ENCODE results near the gene BHLHE23. TPM values are rescaled to one million over a fixed set of nuclear protein-coding genes. Genes with fewer than 3 reads are reported as not detected.
A peak's percentile ranks its signal among the peaks of the same experiment; 100 is the strongest.

Gene BHLHE23
- total and polyA plus RNA-seq, 5 donors from 2014 or later, result not detected

DNA sequence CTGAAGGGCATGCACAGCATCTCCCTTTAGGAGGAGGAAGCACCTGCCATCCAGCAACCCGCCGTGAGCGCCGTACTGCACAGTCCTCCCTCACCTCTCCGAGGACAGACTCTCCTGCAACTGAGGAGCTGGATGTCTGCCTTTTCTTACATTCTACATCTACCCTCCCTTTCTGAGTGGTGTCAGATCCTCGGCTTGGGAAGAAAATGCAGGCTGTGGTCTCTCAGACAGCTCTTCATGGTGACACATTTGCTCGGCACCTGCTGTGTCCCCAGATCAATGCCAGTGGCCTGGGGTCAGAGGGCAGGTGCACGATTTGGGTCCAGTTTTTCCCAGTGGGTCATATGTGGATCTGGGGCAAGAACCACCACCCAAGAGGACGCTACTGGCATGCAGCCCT is 40.1 kb upstream of the BHLHE23 start:
- no peak overlapping the region for H3K4me3 ChIP-seq (ENCODE audit: low read depth, low read length)
- H3K27me3 ChIP-seq (ENCODE audit: control insufficient read depth, insufficient read depth, low read length), result peaks cover 3% of the 10 kb centered on the region
- Mint-ChIP-seq H3K27ac (no peak overlapping the region), H3K36me3 (no peaks in the 10 kb centered on the region), H3K27me3 (peaks cover 4% of the 10 kb centered on the region), H3K4me3 (no peak overlapping the region), H3K9me3 (peaks cover 0 to 3% (median 0%) of the 10 kb centered on the region in 7 donors), H3K4me1 (peaks cover 0 to 2% (median 0%) of the 10 kb centered on the region in 4 donors)
- ATAC-seq (ENCODE audit: low read depth in 2 of 2), result no peak
- no peak overlapping the region for H3K27ac ChIP-seq (ENCODE audit: insufficient read depth, low read length, poor library complexity, severe bottlenecking)
- no peak for DNase-seq
- no peaks in the 10 kb centered on the region for H3K9me3 ChIP-seq (ENCODE audit: control insufficient read depth in 2 of 2, low read length in 2 of 2)
- no peaks in the 10 kb centered on the region for H3K36me3 ChIP-seq (ENCODE audit: control insufficient read depth, insufficient read depth, low read length)
- H3K4me1 ChIP-seq (ENCODE audit: control insufficient read depth, insufficient read depth, low read length, poor library complexity, severe bottlenecking), result no peaks in the 10 kb centered on the region

DNA sequence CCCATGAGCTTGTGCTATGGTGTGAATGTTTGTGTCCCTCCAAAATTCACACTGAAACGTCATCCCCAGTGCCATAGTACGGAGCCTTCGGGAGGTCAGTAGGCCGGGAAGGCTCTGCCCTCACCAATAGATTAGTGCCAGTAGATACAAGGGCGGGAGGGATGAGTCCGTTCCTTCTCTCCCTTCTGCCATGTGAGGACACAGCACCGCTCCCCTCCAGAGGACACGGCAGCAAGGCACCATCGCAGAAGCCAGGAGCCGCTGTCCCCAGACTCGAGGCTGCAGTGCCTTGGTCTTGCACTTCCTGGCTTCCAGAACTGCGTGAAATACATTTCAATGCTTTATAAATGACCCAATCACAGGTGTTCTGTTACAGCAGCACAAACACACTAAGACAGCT is 39.2 kb upstream of the BHLHE23 start:
- Histone ChIP-seq H3K4me3 (ENCODE audit: low read depth, low read length) (no peak overlapping the region), H3K4me1 (ENCODE audit: control insufficient read depth, insufficient read depth, low read length, poor library complexity, severe bottlenecking) (no peaks in the 10 kb centered on the region), H3K9me3 (ENCODE audit: control insufficient read depth in 2 of 2, low read length in 2 of 2) (no peaks in the 10 kb centered on the region), H3K27ac (ENCODE audit: insufficient read depth, low read length, poor library complexity, severe bottlenecking) (no peak overlapping the region), H3K27me3 (ENCODE audit: control insufficient read depth, insufficient read depth, low read length) (peaks cover 3% of the 10 kb centered on the region), H3K36me3 (ENCODE audit: control insufficient read depth, insufficient read depth, low read length) (no peaks in the 10 kb centered on the region)
- H3K36me3 Mint-ChIP-seq, result no peaks in the 10 kb centered on the region
- peaks cover 0 to 2% (median 0%) of the 10 kb centered on the region in 4 donors for H3K4me1 Mint-ChIP-seq
- H3K27me3 Mint-ChIP-seq, result peaks cover 4% of the 10 kb centered on the region
- no peak for DNase-seq
- no peak for ATAC-seq (ENCODE audit: low read depth in 2 of 2)
- no peak overlapping the region for H3K4me3 Mint-ChIP-seq
- peaks cover 0 to 3% (median 0%) of the 10 kb centered on the region in 7 donors for H3K9me3 Mint-ChIP-seq
- H3K27ac Mint-ChIP-seq, result no peak overlapping the region

DNA sequence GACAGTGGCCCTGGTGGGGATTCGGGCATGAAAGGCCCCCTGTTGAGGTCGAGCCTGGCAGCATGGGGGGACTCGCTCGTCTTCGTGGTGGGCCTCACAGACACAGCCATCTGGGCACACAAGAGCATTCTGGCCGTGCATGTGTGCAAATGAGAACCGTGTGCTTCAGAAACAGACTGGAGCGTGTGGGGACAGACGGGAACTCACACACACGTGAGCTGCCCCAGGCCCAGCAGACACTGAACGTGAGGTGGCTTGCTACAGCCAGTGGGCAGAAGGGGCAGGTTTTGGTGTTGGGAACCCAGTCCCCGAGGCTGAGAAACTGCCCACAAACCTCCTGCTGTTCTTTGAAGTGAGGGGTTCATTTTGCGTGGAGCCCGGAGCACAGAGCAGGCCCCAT is 38.6 kb upstream of the BHLHE23 start:
- no peak for ATAC-seq (ENCODE audit: low read depth in 2 of 2)
- Histone ChIP-seq H3K27me3 (ENCODE audit: control insufficient read depth, insufficient read depth, low read length) (peaks cover 3% of the 10 kb centered on the region), H3K27ac (ENCODE audit: insufficient read depth, low read length, poor library complexity, severe bottlenecking) (no peak overlapping the region), H3K4me1 (ENCODE audit: control insufficient read depth, insufficient read depth, low read length, poor library complexity, severe bottlenecking) (no peaks in the 10 kb centered on the region), H3K9me3 (ENCODE audit: control insufficient read depth in 2 of 2, low read length in 2 of 2) (no peaks in the 10 kb centered on the region), H3K4me3 (ENCODE audit: low read depth, low read length) (no peak overlapping the region), H3K36me3 (ENCODE audit: control insufficient read depth, insufficient read depth, low read length) (no peaks in the 10 kb centered on the region)
- peaks cover 0 to 3% (median 0%) of the 10 kb centered on the region in 7 donors for H3K9me3 Mint-ChIP-seq
- H3K27me3 Mint-ChIP-seq, result peaks cover 6% of the 10 kb centered on the region
- DNase-seq, result no peak
- H3K36me3 Mint-ChIP-seq, result no peaks in the 10 kb centered on the region
- no peak overlapping the region for H3K4me3 Mint-ChIP-seq
- H3K27ac Mint-ChIP-seq, result no peak overlapping the region
- H3K4me1 Mint-ChIP-seq, result peaks cover 0 to 2% (median 0%) of the 10 kb centered on the region in 4 donors

DNA sequence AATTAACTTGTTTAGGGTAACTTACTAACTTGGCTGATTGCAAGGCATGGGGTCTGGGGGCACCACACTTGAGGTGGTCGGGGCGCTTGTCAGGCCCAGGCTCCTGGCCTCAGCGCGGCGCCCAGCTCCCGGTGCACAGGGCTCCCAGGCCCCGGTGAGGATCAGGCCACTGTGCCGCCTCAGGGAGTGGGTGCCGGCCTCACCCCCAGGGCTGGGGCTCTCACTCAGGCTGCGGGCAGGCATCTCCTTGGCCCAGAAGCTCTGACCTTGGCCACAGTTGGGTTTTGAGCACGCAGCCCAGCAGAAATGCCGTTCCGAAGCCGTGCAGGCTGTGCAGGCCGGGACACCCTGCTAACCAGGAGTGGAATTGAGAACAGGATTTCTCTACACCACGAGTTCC is 37.8 kb upstream of the BHLHE23 start:
- Histone ChIP-seq H3K4me1 (ENCODE audit: control insufficient read depth, insufficient read depth, low read length, poor library complexity, severe bottlenecking) (no peaks in the 10 kb centered on the region), H3K27ac (ENCODE audit: insufficient read depth, low read length, poor library complexity, severe bottlenecking) (no peak overlapping the region), H3K4me3 (ENCODE audit: low read depth, low read length) (no peak overlapping the region), H3K36me3 (ENCODE audit: control insufficient read depth, insufficient read depth, low read length) (no peaks in the 10 kb centered on the region), H3K9me3 (ENCODE audit: control insufficient read depth in 2 of 2, low read length in 2 of 2) (no peaks in the 10 kb centered on the region), H3K27me3 (ENCODE audit: control insufficient read depth, insufficient read depth, low read length) (peaks cover 3% of the 10 kb centered on the region)
- Mint-ChIP-seq H3K27ac (no peak overlapping the region), H3K27me3 (peaks cover 10% of the 10 kb centered on the region), H3K4me1 (peaks cover 0 to 2% (median 0%) of the 10 kb centered on the region in 4 donors), H3K36me3 (no peaks in the 10 kb centered on the region), H3K4me3 (no peak overlapping the region), H3K9me3 (peaks cover 0 to 3% (median 0%) of the 10 kb centered on the region in 7 donors)
- DNase-seq (no peak), ATAC-seq (ENCODE audit: low read depth in 2 of 2) (no peak)

DNA sequence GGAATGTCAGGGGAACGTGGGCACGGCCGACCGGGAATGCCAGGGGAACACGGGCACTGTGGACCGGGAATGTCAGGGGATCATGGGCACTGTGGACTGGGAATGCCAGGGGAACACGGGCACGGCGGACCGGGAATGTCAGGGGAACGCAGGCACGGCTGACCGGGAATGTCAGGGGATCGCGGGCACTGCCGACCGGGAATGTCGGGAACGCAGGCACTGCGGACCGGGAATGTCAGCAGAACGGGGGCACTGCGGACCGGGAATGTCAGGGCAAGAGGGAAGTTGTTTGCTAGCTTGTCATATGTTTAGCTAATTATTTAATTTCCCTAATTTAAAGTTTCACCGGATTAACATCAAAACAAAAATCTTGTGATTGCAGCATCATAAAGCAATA is 37.4 kb upstream of the BHLHE23 start:
- H3K4me1 Mint-ChIP-seq, result peaks cover 0 to 2% (median 0%) of the 10 kb centered on the region in 4 donors

DNA sequence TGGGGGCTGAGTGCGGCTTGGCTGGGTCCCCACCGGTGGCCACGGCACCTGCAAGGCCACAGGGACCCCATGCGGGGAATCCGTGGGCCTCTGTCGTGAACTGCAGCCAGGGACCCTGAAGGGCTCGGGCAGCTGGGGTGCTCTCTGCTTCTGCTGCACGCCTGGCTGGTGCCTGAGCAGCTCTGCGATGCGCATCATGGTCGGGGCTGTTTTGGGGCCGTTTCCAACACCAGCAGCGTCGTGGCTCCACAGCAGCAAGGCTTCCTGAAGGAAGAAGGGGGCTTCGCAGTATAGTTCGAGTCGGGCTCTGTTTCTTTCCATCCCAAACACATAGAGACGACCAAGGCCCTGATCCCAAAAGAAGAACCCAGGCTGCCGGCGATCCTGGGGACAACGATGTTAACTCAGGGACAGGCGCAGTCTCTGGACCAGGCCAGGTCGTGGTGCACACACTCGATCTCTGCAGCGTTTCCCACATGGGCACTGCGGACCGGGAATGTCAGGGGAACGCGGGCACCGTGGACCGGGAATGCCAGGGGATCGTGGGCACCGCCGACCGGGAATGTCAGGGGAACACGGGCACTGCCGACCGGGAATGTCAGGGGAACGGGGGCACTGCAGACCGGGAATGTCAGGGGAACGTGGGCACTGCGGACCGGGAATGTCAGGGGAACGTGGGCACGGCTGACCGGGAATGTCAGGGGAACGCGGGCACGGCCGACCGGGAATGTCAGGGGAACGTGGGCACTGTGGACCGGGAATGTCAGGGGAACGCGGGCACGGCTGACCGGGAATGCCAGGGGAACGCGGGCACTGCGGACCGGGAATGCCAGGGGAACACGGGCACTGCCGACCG is 36.8 kb upstream of the BHLHE23 start:
- H3K4me3 Mint-ChIP-seq, result no peak overlapping the region
- peaks cover 0 to 2% (median 0%) of the 10 kb centered on the region in 4 donors for H3K4me1 Mint-ChIP-seq
- Histone ChIP-seq H3K9me3 (ENCODE audit: control insufficient read depth in 2 of 2, low read length in 2 of 2) (no peaks in the 10 kb centered on the region), H3K4me1 (ENCODE audit: control insufficient read depth, insufficient read depth, low read length, poor library complexity, severe bottlenecking) (no peaks in the 10 kb centered on the region), H3K27me3 (ENCODE audit: control insufficient read depth, insufficient read depth, low read length) (peaks cover 3% of the 10 kb centered on the region), H3K36me3 (ENCODE audit: control insufficient read depth, insufficient read depth, low read length) (no peaks in the 10 kb centered on the region), H3K4me3 (ENCODE audit: low read depth, low read length) (no peak overlapping the region), H3K27ac (ENCODE audit: insufficient read depth, low read length, poor library complexity, severe bottlenecking) (no peak overlapping the region)
- no peaks in the 10 kb centered on the region for H3K36me3 Mint-ChIP-seq
- ATAC-seq (ENCODE audit: low read depth in 2 of 2), result no peak
- H3K9me3 Mint-ChIP-seq, result peaks cover 0 to 3% (median 0%) of the 10 kb centered on the region in 7 donors
- peak in 1 of 3 donors; percentile 32 for DNase-seq
- peak overlapping the region in 1 of 3 donors; percentile 26 for H3K27ac Mint-ChIP-seq
- peaks cover 14% of the 10 kb centered on the region for H3K27me3 Mint-ChIP-seq

More for the DNA sequence above, 37.4 kb upstream of the BHLHE23 start:
- no peaks in the 10 kb centered on the region for H3K36me3 ChIP-seq (ENCODE audit: control insufficient read depth, insufficient read depth, low read length)
- no peaks in the 10 kb centered on the region for H3K36me3 Mint-ChIP-seq
- no peak for DNase-seq
- no peak overlapping the region for H3K4me3 Mint-ChIP-seq
- peaks cover 3% of the 10 kb centered on the region for H3K27me3 ChIP-seq (ENCODE audit: control insufficient read depth, insufficient read depth, low read length)
- no peak overlapping the region for H3K27ac Mint-ChIP-seq
- H3K4me3 ChIP-seq (ENCODE audit: low read depth, low read length), result no peak overlapping the region
- H3K9me3 ChIP-seq (ENCODE audit: control insufficient read depth in 2 of 2, low read length in 2 of 2), result no peaks in the 10 kb centered on the region
- no peak for ATAC-seq (ENCODE audit: low read depth in 2 of 2)
- no peaks in the 10 kb centered on the region for H3K4me1 ChIP-seq (ENCODE audit: control insufficient read depth, insufficient read depth, low read length, poor library complexity, severe bottlenecking)
- no peak overlapping the region for H3K27ac ChIP-seq (ENCODE audit: insufficient read depth, low read length, poor library complexity, severe bottlenecking)
- H3K27me3 Mint-ChIP-seq, result peaks cover 13% of the 10 kb centered on the region
- peaks cover 0 to 3% (median 0%) of the 10 kb centered on the region in 7 donors for H3K9me3 Mint-ChIP-seq

DNA sequence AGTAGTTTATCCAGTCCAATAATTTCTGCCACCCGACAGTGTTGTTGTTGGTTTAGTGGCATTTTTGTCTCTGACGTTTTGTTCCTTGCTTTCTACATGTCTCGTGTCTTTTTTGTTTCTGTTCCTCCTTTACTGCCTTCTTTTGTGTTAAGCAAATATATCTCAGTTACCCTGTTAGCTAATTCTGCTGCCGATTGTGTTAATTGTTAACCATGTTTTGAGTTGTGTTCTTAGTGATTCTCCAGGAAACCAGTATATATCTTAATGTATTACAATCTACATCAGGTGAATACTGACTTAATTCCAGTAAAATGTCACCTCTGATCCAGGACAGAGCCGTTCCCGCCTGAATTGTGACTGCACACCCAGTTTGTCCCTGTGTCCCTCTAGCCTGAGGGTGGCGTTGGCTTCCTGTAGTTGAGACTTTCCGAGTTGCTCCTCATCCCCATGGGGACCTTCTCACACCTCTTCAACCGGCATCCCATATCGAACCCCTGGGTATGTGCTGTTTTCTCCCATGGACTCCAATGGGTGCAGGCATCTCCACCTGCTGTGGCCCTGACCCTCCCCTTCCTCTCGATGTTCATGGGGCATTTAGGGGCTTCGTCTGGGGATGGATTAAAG is 35.8 kb upstream of the BHLHE23 start:
- peaks cover 0 to 3% (median 0%) of the 10 kb centered on the region in 7 donors for H3K9me3 Mint-ChIP-seq
- no peaks in the 10 kb centered on the region for H3K36me3 ChIP-seq (ENCODE audit: control insufficient read depth, insufficient read depth, low read length)
- H3K27me3 Mint-ChIP-seq, result peaks cover 14% of the 10 kb centered on the region
- no peaks in the 10 kb centered on the region for H3K9me3 ChIP-seq (ENCODE audit: control insufficient read depth in 2 of 2, low read length in 2 of 2)
- H3K36me3 Mint-ChIP-seq, result no peaks in the 10 kb centered on the region
- H3K27ac ChIP-seq (ENCODE audit: insufficient read depth, low read length, poor library complexity, severe bottlenecking), result no peak overlapping the region
- no peak overlapping the region for H3K4me3 Mint-ChIP-seq
- H3K4me3 ChIP-seq (ENCODE audit: low read depth, low read length), result no peak overlapping the region
- no peaks in the 10 kb centered on the region for H3K4me1 ChIP-seq (ENCODE audit: control insufficient read depth, insufficient read depth, low read length, poor library complexity, severe bottlenecking)
- peaks cover 3% of the 10 kb centered on the region for H3K27me3 ChIP-seq (ENCODE audit: control insufficient read depth, insufficient read depth, low read length)
- ATAC-seq (ENCODE audit: low read depth in 2 of 2) (no peak), DNase-seq (no peak)
- H3K4me1 Mint-ChIP-seq, result peaks cover 0 to 2% (median 0%) of the 10 kb centered on the region in 4 donors
- no peak overlapping the region for H3K27ac Mint-ChIP-seq
